MM.1S (cell line): ENCODE results near the gene MPL.

Experiments used
- EZH2 ChIP-seq: fragments of 300-600 bp; sonication (generic); optimal IDR thresholded peaks from 2 replicates; pipeline ENCODE3; 2017; ENCODE audit warnings: low read depth, mild to moderate bottlenecking, antibody characterized with exemption, low read length, mixed read lengths
- EZH2phosphoT487 ChIP-seq: fragments of 300-600 bp; sonication (generic); IDR thresholded peaks from 2 replicates; pipeline ENCODE4 v1.6.1; 2018; ENCODE audit warnings: antibody characterized with exemption, low read length
- TF ChIP-seq, protein P1 (sequence below): fragments of 300-600 bp; sonication (generic); IDR thresholded peaks from 2 replicates; pipeline ENCODE4 v1.5.1; 2016; ENCODE audit warnings: antibody characterized with exemption, low read length, mixed read lengths

DNA sequence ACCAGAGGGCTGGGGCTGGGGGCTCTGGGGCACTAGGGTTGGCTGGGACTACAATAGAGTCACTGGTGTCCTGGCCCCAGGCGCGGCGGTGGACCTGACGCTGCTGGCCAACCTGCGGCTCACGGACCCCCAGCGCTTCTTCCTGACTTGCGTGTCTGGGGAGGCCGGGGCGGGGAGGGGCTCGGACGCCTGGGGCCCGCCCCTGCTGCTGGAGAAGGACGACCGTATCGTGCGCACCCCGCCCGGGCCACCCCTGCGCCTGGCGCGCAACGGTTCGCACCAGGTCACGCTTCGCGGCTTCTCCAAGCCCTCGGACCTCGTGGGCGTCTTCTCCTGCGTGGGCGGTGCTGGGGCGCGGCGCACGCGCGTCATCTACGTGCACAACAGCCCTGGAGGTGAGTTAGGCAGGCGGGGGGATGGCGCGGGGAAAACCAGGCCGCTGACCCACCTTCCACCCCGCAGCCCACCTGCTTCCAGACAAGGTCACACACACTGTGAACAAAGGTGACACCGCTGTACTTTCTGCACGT, 32.8 kb upstream of the MPL start:
- no peak for TF ChIP-seq EZH2
- TF ChIP-seq, protein P1, sequence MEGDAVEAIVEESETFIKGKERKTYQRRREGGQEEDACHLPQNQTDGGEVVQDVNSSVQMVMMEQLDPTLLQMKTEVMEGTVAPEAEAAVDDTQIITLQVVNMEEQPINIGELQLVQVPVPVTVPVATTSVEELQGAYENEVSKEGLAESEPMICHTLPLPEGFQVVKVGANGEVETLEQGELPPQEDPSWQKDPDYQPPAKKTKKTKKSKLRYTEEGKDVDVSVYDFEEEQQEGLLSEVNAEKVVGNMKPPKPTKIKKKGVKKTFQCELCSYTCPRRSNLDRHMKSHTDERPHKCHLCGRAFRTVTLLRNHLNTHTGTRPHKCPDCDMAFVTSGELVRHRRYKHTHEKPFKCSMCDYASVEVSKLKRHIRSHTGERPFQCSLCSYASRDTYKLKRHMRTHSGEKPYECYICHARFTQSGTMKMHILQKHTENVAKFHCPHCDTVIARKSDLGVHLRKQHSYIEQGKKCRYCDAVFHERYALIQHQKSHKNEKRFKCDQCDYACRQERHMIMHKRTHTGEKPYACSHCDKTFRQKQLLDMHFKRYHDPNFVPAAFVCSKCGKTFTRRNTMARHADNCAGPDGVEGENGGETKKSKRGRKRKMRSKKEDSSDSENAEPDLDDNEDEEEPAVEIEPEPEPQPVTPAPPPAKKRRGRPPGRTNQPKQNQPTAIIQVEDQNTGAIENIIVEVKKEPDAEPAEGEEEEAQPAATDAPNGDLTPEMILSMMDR: no peak
- no peak for TF ChIP-seq EZH2phosphoT487
